Measurements from ENCODE around the gene ICE1. TPM values are rescaled to one million over a fixed set of nuclear protein-coding genes. Genes with fewer than 3 reads are reported as not detected.

The ICE1 gene
- polyA plus RNA-seq, 2 of the 4 experiments (the other 2 are of a cell fraction), result 16.3 to 33.1 TPM

DNA sequence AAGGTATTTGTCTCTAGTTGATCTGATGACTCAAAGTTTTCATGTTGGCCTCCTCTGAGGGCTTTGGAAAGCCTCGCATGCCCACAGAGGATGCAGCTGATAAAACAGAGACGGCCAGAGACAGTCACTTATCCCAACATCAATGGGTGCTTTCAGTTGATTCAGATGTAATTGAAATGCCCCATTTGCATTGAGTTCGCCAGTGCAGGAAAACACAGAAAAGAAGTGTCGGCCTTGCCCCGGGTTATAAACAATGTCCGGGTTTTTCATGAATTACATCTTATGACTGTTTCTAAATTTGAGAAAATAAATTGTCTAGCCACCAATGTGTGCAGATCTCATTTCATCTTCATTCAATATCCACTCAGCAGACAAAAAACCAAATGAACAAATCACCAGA, 42.2 kb upstream of the ICE1 start:
- TF ChIP-seq SREBF2 (IDR thresholded peaks at IDR 0.05), result no peak
- no peak for TF ChIP-seq MAZ (IDR thresholded peaks at IDR 0.05; ENCODE audit: borderline replicate concordance, low read depth, low read length)
- no peak for TF ChIP-seq EHMT2 (IDR thresholded peaks at IDR 0.05; ENCODE audit: low read depth)
- TF ChIP-seq POLR2AphosphoS2 (conservative IDR thresholded peaks at IDR 0.05; ENCODE audit: low read length), result no peak
- TF ChIP-seq PBX3 (IDR thresholded peaks at IDR 0.05), result no peak
- no peak for TF ChIP-seq CBX2 (IDR thresholded peaks at IDR 0.05; ENCODE audit: borderline replicate concordance, low read depth)
- TF ChIP-seq TP53 (CRISPR knock-in tag; IDR thresholded peaks at IDR 0.05), result no peak
- TF ChIP-seq NR3C1 (IDR thresholded peaks at IDR 0.05), result no peak
- TF ChIP-seq RCOR1 (IDR thresholded peaks at IDR 0.05; ENCODE audit: low read depth, low read length), result no peak
- TF ChIP-seq RAD21 (conservative IDR thresholded peaks at IDR 0.05 in 1 of 2, IDR thresholded peaks at IDR 0.05 in 1 of 2), result no peak
- no peak for TF ChIP-seq BCL3 (IDR thresholded peaks at IDR 0.05)
- TF ChIP-seq ZFP36 (IDR thresholded peaks at IDR 0.05; ENCODE audit: borderline replicate concordance, partially characterized antibody), result no peak
- TF ChIP-seq HOXB5 (CRISPR knock-in tag; IDR thresholded peaks at IDR 0.05), result no peak
- DNase-seq (ENCODE audit: low read depth in 1 of 2, low spot score in 1 of 2) (no peak), FAIRE-seq (no peak), ATAC-seq (no peak)
- CTCF ChIA-PET, result no interaction called here
- Histone ChIP-seq H3K4me1 (no peaks in the 10 kb centered on the region), H3K9me3 (peaks cover 9% of the 10 kb centered on the region), H3K4me3 (no peak overlapping the region), H3K4me2 (no peak overlapping the region), H3K27ac (no peak overlapping the region)
- POLR2A ChIA-PET, result no interaction called here
- WGBS (ENCODE audit: missing lambda C conversion rate), result 59% methylated on average over 6 of the region's 6 CpGs

GRCh38 chr5:5381310-5381913, 41.1 kb upstream of the ICE1 start:
- TF ChIP-seq NR3C1 (IDR thresholded peaks at IDR 0.05), result no peak
- no peak for TF ChIP-seq HOXB5 (CRISPR knock-in tag; IDR thresholded peaks at IDR 0.05)
- no peak for TF ChIP-seq CTCF (IDR thresholded peaks at IDR 0.05)
- TF ChIP-seq EP300 (IDR thresholded peaks at IDR 0.05), result no peak
- TF ChIP-seq MAFK (IDR thresholded peaks at IDR 0.05; ENCODE audit: partially characterized antibody), result peak; percentile 40
- TF ChIP-seq HEYL (CRISPR knock-in tag; IDR thresholded peaks at IDR 0.05), result no peak
- TF ChIP-seq CBX2 (IDR thresholded peaks at IDR 0.05; ENCODE audit: borderline replicate concordance, low read depth), result no peak
- Histone ChIP-seq H3K4me1 (no peaks in the 10 kb centered on the region), H3K27ac (no peak overlapping the region), H3K4me3 (no peak overlapping the region), H3K4me2 (no peak overlapping the region), H3K9me3 (peaks cover 9% of the 10 kb centered on the region)
- 62% methylated on average over 9 of the region's 9 CpGs for WGBS (ENCODE audit: missing lambda C conversion rate)
- no peak for FAIRE-seq
- POLR2A ChIA-PET, result no interaction called here
- no peak for DNase-seq (ENCODE audit: low read depth in 1 of 2, low spot score in 1 of 2)
- CTCF ChIA-PET, result interaction anchor here (1.0 to 1.6 kb wide), 3 partner anchors 16 to 502 kb away, joined by 3 read pairs; no protein-coding TSS in a partner anchor
- ATAC-seq, result no peak

DNA sequence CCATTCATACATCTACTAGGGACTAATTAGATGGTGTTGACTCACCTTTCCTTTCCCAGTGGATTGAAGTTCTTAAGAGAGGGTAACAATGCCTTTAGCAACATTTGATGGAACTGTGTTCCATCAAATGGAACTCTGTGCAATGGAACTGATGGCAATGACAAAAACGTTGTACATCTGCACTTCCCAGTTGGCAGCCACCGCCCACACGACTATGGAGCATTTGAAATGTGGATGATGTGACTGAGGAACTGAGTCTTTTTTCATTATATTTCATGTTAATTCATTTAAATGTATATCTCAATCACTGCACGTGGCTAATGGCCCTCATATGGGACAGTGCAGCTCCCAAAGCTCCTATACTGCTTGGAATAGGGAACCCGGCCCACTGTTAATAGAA, 39.0 kb upstream of the ICE1 start:
- no peak for ATAC-seq
- no peak overlapping the region for H3K4me3 ChIP-seq
- H3K4me2 ChIP-seq, result no peak overlapping the region
- no peak overlapping the region for H3K27ac ChIP-seq
- H3K9me3 ChIP-seq, result peaks cover 7% of the 10 kb centered on the region
- WGBS (ENCODE audit: missing lambda C conversion rate), result 50% methylated on average over 5 of the region's 5 CpGs
- CTCF ChIA-PET, result no interaction called here
- FAIRE-seq, result no peak
- DNase-seq (ENCODE audit: low read depth in 1 of 2, low spot score in 1 of 2), result no peak
- TF ChIP-seq FOXS1 (CRISPR knock-in tag; IDR thresholded peaks at IDR 0.05), result no peak
- no peak for TF ChIP-seq EHMT2 (IDR thresholded peaks at IDR 0.05; ENCODE audit: low read depth)
- TF ChIP-seq HOXB13 (CRISPR knock-in tag; IDR thresholded peaks at IDR 0.05; ENCODE audit: low read depth), result no peak
- TF ChIP-seq NFE2L2 (conservative IDR thresholded peaks at IDR 0.05; ENCODE audit: low read length), result no peak
- no peak for TF ChIP-seq NPAS2 (CRISPR knock-in tag; IDR thresholded peaks at IDR 0.05; ENCODE audit: borderline replicate concordance)
- TF ChIP-seq POLR2AphosphoS2 (conservative IDR thresholded peaks at IDR 0.05; ENCODE audit: low read length), result no peak
- no peak for TF ChIP-seq GATA3 (IDR thresholded peaks at IDR 0.05; ENCODE audit: borderline replicate concordance)
- TF ChIP-seq RCOR1 (IDR thresholded peaks at IDR 0.05; ENCODE audit: low read depth, low read length), result no peak
- no peak for TF ChIP-seq CBX2 (IDR thresholded peaks at IDR 0.05; ENCODE audit: borderline replicate concordance, low read depth)
- no peak for TF ChIP-seq TFCP2L1 (CRISPR knock-in tag; IDR thresholded peaks at IDR 0.05)
- no peak for TF ChIP-seq TP53 (CRISPR knock-in tag; IDR thresholded peaks at IDR 0.05)
- peaks cover 14% of the 10 kb centered on the region for H3K4me1 ChIP-seq
- POLR2A ChIA-PET, result no interaction called here

All from A549 (cell line).